Activated naive CD8-positive, alpha-beta T cell (primary cell): Measurements from ENCODE around the gene POLR3GL.
A peak's percentile ranks its signal among the peaks of the same experiment; 100 is the strongest.

Experiments used
- H3K27ac Mint-ChIP-seq: one replicate; pipeline ENCODE4 v1.8.0; 2021; ENCODE audit warnings: mixed read lengths
- H3K27me3 Mint-ChIP-seq: one replicate; pipeline ENCODE4 v1.8.0; 2021; ENCODE audit warnings: mixed read lengths
- H3K36me3 Mint-ChIP-seq: one replicate; pipeline ENCODE4 v1.8.0; 2021; ENCODE audit warnings: mixed read lengths
- H3K4me1 Mint-ChIP-seq: one replicate; pipeline ENCODE4 v1.8.0; 2021; ENCODE audit warnings: low read depth, mixed read lengths
- H3K4me3 Mint-ChIP-seq: one replicate; pipeline ENCODE4 v1.8.0; 2021; ENCODE audit warnings: mild to moderate bottlenecking, mixed read lengths
- H3K9me3 Mint-ChIP-seq: one replicate; pipeline ENCODE4 v1.8.0; 2021; ENCODE audit warnings: low read depth, mixed read lengths

The POLR3GL gene

GRCh38 chr1:145999321-146000024 is 35.0 kb downstream of the POLR3GL start:
- no peaks in the 10 kb centered on the region for H3K27me3 Mint-ChIP-seq
- peaks cover 65% of the 10 kb centered on the region for H3K4me1 Mint-ChIP-seq
- H3K27ac Mint-ChIP-seq, result peak overlapping the region; percentile 99
- H3K36me3 Mint-ChIP-seq, result peaks cover 5% of the 10 kb centered on the region
- peak overlapping the region; percentile 98 for H3K4me3 Mint-ChIP-seq
- no peaks in the 10 kb centered on the region for H3K9me3 Mint-ChIP-seq

- H3K4me1 Mint-ChIP-seq, result peaks cover 79% of the 10 kb centered on the region
- H3K36me3 Mint-ChIP-seq, result no peaks in the 10 kb centered on the region
- H3K27ac Mint-ChIP-seq, result peak overlapping the region; percentile 73
- no peaks in the 10 kb centered on the region for H3K9me3 Mint-ChIP-seq
- H3K27me3 Mint-ChIP-seq, result no peaks in the 10 kb centered on the region
- peak overlapping the region; percentile 2 for H3K4me3 Mint-ChIP-seq
Measured at GRCh38 chr1:146001709-146002108, 37.2 kb downstream of the POLR3GL start.

GRCh38 chr1:146007489-146008133 is 43.1 kb downstream of the POLR3GL start:
- H3K36me3 Mint-ChIP-seq, result no peaks in the 10 kb centered on the region
- H3K4me3 Mint-ChIP-seq, result peak overlapping the region; percentile 79
- H3K27me3 Mint-ChIP-seq, result no peaks in the 10 kb centered on the region

GRCh38 chr1:146010126-146010738 is 45.7 kb downstream of the POLR3GL start:
- Mint-ChIP-seq H3K9me3 (no peaks in the 10 kb centered on the region), H3K27ac (peak overlapping the region; percentile 24), H3K27me3 (no peaks in the 10 kb centered on the region), H3K4me1 (peaks cover 28% of the 10 kb centered on the region), H3K36me3 (no peaks in the 10 kb centered on the region), H3K4me3 (no peak overlapping the region)

More at GRCh38 chr1:146007489-146008133, 43.1 kb downstream of the POLR3GL start:
- H3K4me1 Mint-ChIP-seq, result peaks cover 42% of the 10 kb centered on the region
- H3K9me3 Mint-ChIP-seq, result no peaks in the 10 kb centered on the region
- H3K27ac Mint-ChIP-seq, result peak overlapping the region; percentile 86

- H3K9me3 Mint-ChIP-seq, result no peaks in the 10 kb centered on the region
- H3K4me1 Mint-ChIP-seq, result peaks cover 8% of the 10 kb centered on the region
- H3K27ac Mint-ChIP-seq, result peak overlapping the region; percentile 0
- no peak overlapping the region for H3K4me3 Mint-ChIP-seq
- no peaks in the 10 kb centered on the region for H3K27me3 Mint-ChIP-seq
- H3K36me3 Mint-ChIP-seq, result no peaks in the 10 kb centered on the region
Measured at GRCh38 chr1:146012703-146013558, 48.4 kb downstream of the POLR3GL start.

- Mint-ChIP-seq H3K27me3 (no peaks in the 10 kb centered on the region), H3K4me1 (peaks cover 7% of the 10 kb centered on the region), H3K36me3 (no peaks in the 10 kb centered on the region), H3K27ac (no peak overlapping the region), H3K4me3 (no peak overlapping the region), H3K9me3 (no peaks in the 10 kb centered on the region)
Measured at GRCh38 chr1:146013559-146013922, 49.1 kb downstream of the POLR3GL start.

GRCh38 chr1:146016891-146017290 is 52.4 kb downstream of the POLR3GL start:
- Mint-ChIP-seq H3K9me3 (no peaks in the 10 kb centered on the region), H3K4me3 (no peak overlapping the region), H3K27ac (peak overlapping the region; percentile 14), H3K4me1 (peaks cover 13% of the 10 kb centered on the region), H3K27me3 (peaks cover 19% of the 10 kb centered on the region), H3K36me3 (no peaks in the 10 kb centered on the region)

GRCh38 chr1:146019231-146020057 is 55.0 kb downstream of the POLR3GL start:
- Mint-ChIP-seq H3K4me1 (peaks cover 6% of the 10 kb centered on the region), H3K36me3 (no peaks in the 10 kb centered on the region), H3K27ac (no peak overlapping the region), H3K9me3 (no peaks in the 10 kb centered on the region), H3K4me3 (peak overlapping the region; percentile 32), H3K27me3 (peaks cover 22% of the 10 kb centered on the region)

- Mint-ChIP-seq H3K4me1 (peaks cover 6% of the 10 kb centered on the region), H3K9me3 (no peaks in the 10 kb centered on the region), H3K27ac (no peak overlapping the region), H3K4me3 (no peak overlapping the region), H3K36me3 (no peaks in the 10 kb centered on the region), H3K27me3 (peaks cover 22% of the 10 kb centered on the region)
Measured at GRCh38 chr1:146020058-146021049, 55.9 kb downstream of the POLR3GL start.

- Mint-ChIP-seq H3K27ac (no peak overlapping the region), H3K27me3 (peaks cover 26% of the 10 kb centered on the region), H3K4me1 (peaks cover 6% of the 10 kb centered on the region), H3K9me3 (no peaks in the 10 kb centered on the region), H3K4me3 (no peak overlapping the region), H3K36me3 (no peaks in the 10 kb centered on the region)
Measured at GRCh38 chr1:146021050-146021445, 56.6 kb downstream of the POLR3GL start.

- H3K36me3 Mint-ChIP-seq, result no peaks in the 10 kb centered on the region
- no peak within 1 kb of the TSS for H3K27ac Mint-ChIP-seq
- peaks cover 6% of the 10 kb centered on the region for H3K4me1 Mint-ChIP-seq
- no peaks in the 10 kb centered on the region for H3K9me3 Mint-ChIP-seq
- H3K27me3 Mint-ChIP-seq, result peaks cover 26% of the 10 kb centered on the region
- no peak within 1 kb of the TSS for H3K4me3 Mint-ChIP-seq
Measured at GRCh38 chr1:146021622-146022402, 57.3 kb downstream of the POLR3GL start, which contains the start of gene HJV. HJV (minus strand) TSS chr1:146021735; CDS start chr1:146020231, 1,504 bp downstream.

- H3K27me3 Mint-ChIP-seq, result peaks cover 26% of the 10 kb centered on the region
- H3K4me3 Mint-ChIP-seq, result no peak overlapping the region
- H3K27ac Mint-ChIP-seq, result no peak overlapping the region
- no peaks in the 10 kb centered on the region for H3K9me3 Mint-ChIP-seq
- peaks cover 6% of the 10 kb centered on the region for H3K4me1 Mint-ChIP-seq
- H3K36me3 Mint-ChIP-seq, result no peaks in the 10 kb centered on the region
Measured at GRCh38 chr1:146022403-146023127, 58.1 kb downstream of the POLR3GL start.
